Measurements from ENCODE around the gene OMP.

The OMP gene

DNA sequence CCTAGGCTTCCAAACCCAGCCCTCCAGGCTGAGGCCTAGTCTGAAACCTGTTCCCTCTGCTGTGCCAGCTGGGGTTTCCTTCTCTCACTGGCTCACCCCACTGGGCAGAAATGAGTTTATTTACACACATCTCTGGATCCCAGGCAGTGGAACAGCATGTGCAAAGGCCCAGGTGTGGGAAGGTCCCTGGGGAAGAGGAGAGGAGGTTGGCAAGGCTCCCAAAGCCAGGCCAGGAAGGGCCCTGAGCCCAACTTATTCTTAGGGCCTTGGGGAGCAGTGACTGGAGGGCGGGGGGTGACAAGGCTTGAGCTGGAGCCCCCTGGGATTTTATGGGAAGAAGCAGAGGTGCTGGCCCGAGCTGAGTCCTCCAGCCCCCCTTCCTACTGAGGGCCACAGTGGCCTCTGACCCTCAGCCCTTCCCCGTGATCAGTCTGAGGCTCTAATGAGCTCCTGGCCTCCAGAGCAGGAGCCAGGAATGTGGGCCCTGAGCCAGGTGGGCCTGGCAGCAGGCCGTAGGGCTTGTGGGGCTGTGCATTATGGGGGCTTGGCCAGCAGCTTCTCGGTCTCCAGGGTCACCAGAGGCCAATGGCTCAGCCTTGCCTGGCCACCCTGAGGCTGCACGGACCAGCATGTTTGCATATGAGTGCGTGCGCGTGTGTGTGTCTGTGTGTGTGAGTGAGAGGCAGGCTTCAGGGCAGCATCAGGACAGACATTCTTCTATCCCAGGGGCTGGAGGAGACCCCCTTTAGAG, 28.3 kb downstream of the OMP start:
- H3K4me3 ChIP-seq (ENCODE audit: low read depth, low read length), result no peak overlapping the region
- H3K36me3 ChIP-seq (ENCODE audit: control insufficient read depth, insufficient read depth, low read length), result no peaks in the 10 kb centered on the region
- H3K9ac ChIP-seq (ENCODE audit: low read depth, low read length), result no peak overlapping the region
- no peaks in the 10 kb centered on the region for H3K27me3 ChIP-seq (ENCODE audit: control insufficient read depth, insufficient read depth, low read length)
- no peaks in the 10 kb centered on the region for H3K9me3 ChIP-seq (ENCODE audit: control insufficient read depth, insufficient read depth, low read length)
- H3K4me1 ChIP-seq (ENCODE audit: control insufficient read depth, insufficient read depth, low read length), result peaks cover 3% of the 10 kb centered on the region

- no peak overlapping the region for H3K4me3 ChIP-seq (ENCODE audit: low read depth, low read length)
- no peaks in the 10 kb centered on the region for H3K36me3 ChIP-seq (ENCODE audit: control insufficient read depth, insufficient read depth, low read length)
- H3K27me3 ChIP-seq (ENCODE audit: control insufficient read depth, insufficient read depth, low read length), result no peaks in the 10 kb centered on the region
- peaks cover 3% of the 10 kb centered on the region for H3K4me1 ChIP-seq (ENCODE audit: control insufficient read depth, insufficient read depth, low read length)
- H3K9me3 ChIP-seq (ENCODE audit: control insufficient read depth, insufficient read depth, low read length), result no peaks in the 10 kb centered on the region
- no peak overlapping the region for H3K9ac ChIP-seq (ENCODE audit: low read depth, low read length)
These were observed 28.9 kb downstream of the OMP start for GRCh38 chr11:77131560-77131959.

DNA sequence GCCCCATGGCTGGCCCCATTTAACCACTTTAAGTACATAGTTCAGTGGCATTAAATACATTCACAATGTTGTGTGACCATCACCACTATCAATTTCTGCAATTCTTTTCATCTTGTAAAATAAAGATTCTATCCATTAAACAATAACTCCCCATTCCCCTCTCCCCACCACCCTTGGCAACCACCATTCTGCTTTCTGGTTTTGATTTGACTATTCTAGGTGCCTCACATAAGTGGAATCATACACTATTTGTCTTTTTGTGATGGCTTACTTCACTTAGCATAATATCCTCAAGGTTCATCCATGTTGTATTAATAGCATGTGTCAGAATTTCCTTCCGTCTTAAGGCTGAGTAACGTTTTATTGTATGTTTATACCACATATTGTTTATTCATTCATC, 32.4 kb downstream of the OMP start:
- Histone ChIP-seq H3K36me3 (ENCODE audit: control insufficient read depth, insufficient read depth, low read length) (no peaks in the 10 kb centered on the region), H3K4me3 (ENCODE audit: low read depth, low read length) (no peak overlapping the region), H3K4me1 (ENCODE audit: control insufficient read depth, insufficient read depth, low read length) (peaks cover 3% of the 10 kb centered on the region), H3K9me3 (ENCODE audit: control insufficient read depth, insufficient read depth, low read length) (no peaks in the 10 kb centered on the region), H3K27me3 (ENCODE audit: control insufficient read depth, insufficient read depth, low read length) (no peaks in the 10 kb centered on the region), H3K9ac (ENCODE audit: low read depth, low read length) (no peak overlapping the region)

DNA sequence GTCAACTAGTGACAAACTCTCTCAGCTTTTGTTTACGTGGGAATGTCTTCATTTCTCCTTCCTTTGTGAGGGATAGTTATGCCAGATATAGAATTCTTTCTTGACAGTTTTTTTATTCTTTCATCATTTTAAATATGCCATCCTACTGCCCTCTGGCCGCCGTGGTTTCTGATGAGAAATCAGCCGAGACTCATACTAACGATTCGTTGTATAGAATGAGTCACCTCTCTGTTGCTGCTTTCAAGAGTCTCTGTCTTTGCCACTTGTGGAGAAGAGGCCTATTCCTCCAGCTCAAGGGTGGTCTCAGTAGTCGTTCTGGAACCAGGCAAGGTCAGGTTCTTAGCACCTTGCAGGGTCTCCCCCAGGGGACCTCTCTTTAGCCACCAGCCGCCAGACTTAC, 33.4 kb downstream of the OMP start:
- Histone ChIP-seq H3K9ac (ENCODE audit: low read depth, low read length) (no peak overlapping the region), H3K36me3 (ENCODE audit: control insufficient read depth, insufficient read depth, low read length) (no peaks in the 10 kb centered on the region), H3K27me3 (ENCODE audit: control insufficient read depth, insufficient read depth, low read length) (no peaks in the 10 kb centered on the region), H3K4me1 (ENCODE audit: control insufficient read depth, insufficient read depth, low read length) (peaks cover 5% of the 10 kb centered on the region), H3K9me3 (ENCODE audit: control insufficient read depth, insufficient read depth, low read length) (no peaks in the 10 kb centered on the region), H3K4me3 (ENCODE audit: low read depth, low read length) (no peak overlapping the region)

GRCh38 chr11:77136784-77137420, 34.3 kb downstream of the OMP start:
- Histone ChIP-seq H3K27me3 (ENCODE audit: control insufficient read depth, insufficient read depth, low read length) (no peaks in the 10 kb centered on the region), H3K9ac (ENCODE audit: low read depth, low read length) (no peak overlapping the region), H3K9me3 (ENCODE audit: control insufficient read depth, insufficient read depth, low read length) (no peaks in the 10 kb centered on the region), H3K4me1 (ENCODE audit: control insufficient read depth, insufficient read depth, low read length) (peaks cover 5% of the 10 kb centered on the region), H3K36me3 (ENCODE audit: control insufficient read depth, insufficient read depth, low read length) (no peaks in the 10 kb centered on the region), H3K4me3 (ENCODE audit: low read depth, low read length) (no peak overlapping the region)

- no peaks in the 10 kb centered on the region for H3K36me3 ChIP-seq (ENCODE audit: control insufficient read depth, insufficient read depth, low read length)
- no peak overlapping the region for H3K9ac ChIP-seq (ENCODE audit: low read depth, low read length)
- H3K27me3 ChIP-seq (ENCODE audit: control insufficient read depth, insufficient read depth, low read length), result no peaks in the 10 kb centered on the region
- no peaks in the 10 kb centered on the region for H3K9me3 ChIP-seq (ENCODE audit: control insufficient read depth, insufficient read depth, low read length)
- H3K4me3 ChIP-seq (ENCODE audit: low read depth, low read length), result no peak overlapping the region
- peaks cover 5% of the 10 kb centered on the region for H3K4me1 ChIP-seq (ENCODE audit: control insufficient read depth, insufficient read depth, low read length)
These were observed 34.8 kb downstream of the OMP start for GRCh38 chr11:77137421-77137820.

GRCh38 chr11:77138106-77138649, 35.5 kb downstream of the OMP start:
- Histone ChIP-seq H3K9ac (ENCODE audit: low read depth, low read length) (no peak overlapping the region), H3K4me3 (ENCODE audit: low read depth, low read length) (no peak overlapping the region), H3K27me3 (ENCODE audit: control insufficient read depth, insufficient read depth, low read length) (no peaks in the 10 kb centered on the region), H3K9me3 (ENCODE audit: control insufficient read depth, insufficient read depth, low read length) (no peaks in the 10 kb centered on the region), H3K36me3 (ENCODE audit: control insufficient read depth, insufficient read depth, low read length) (no peaks in the 10 kb centered on the region), H3K4me1 (ENCODE audit: control insufficient read depth, insufficient read depth, low read length) (peaks cover 5% of the 10 kb centered on the region)

DNA sequence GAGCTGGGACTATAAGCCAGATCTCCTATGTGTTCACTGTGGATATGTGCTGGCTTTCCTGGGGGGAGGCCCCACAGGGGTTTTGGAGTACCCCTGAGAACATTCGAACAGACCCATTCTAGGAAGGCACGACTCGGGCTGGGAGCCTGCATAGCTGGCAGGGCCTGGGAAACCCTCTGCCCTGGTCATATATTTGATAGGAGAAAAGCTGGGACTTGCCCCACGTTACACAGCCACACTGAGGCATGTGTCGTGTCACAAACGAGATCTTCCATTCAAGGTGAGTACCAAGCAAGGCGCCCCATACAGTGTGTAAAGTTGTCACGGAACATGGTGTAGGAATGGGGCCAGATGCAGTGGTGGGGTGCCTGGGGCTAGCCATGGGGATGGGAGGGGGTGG, 36.6 kb downstream of the OMP start:
- H3K36me3 ChIP-seq (ENCODE audit: control insufficient read depth, insufficient read depth, low read length), result no peaks in the 10 kb centered on the region
- H3K4me1 ChIP-seq (ENCODE audit: control insufficient read depth, insufficient read depth, low read length), result peaks cover 5% of the 10 kb centered on the region
- H3K27me3 ChIP-seq (ENCODE audit: control insufficient read depth, insufficient read depth, low read length), result no peaks in the 10 kb centered on the region
- H3K4me3 ChIP-seq (ENCODE audit: low read depth, low read length), result no peak overlapping the region
- H3K9me3 ChIP-seq (ENCODE audit: control insufficient read depth, insufficient read depth, low read length), result no peaks in the 10 kb centered on the region
- H3K9ac ChIP-seq (ENCODE audit: low read depth, low read length), result no peak overlapping the region

GRCh38 chr11:77140231-77140851, 37.7 kb downstream of the OMP start:
- no peak overlapping the region for H3K9ac ChIP-seq (ENCODE audit: low read depth, low read length)
- peaks cover 5% of the 10 kb centered on the region for H3K4me1 ChIP-seq (ENCODE audit: control insufficient read depth, insufficient read depth, low read length)
- peak overlapping the region; percentile 6 for H3K4me3 ChIP-seq (ENCODE audit: low read depth, low read length)
- no peaks in the 10 kb centered on the region for H3K36me3 ChIP-seq (ENCODE audit: control insufficient read depth, insufficient read depth, low read length)
- H3K9me3 ChIP-seq (ENCODE audit: control insufficient read depth, insufficient read depth, low read length), result no peaks in the 10 kb centered on the region
- no peaks in the 10 kb centered on the region for H3K27me3 ChIP-seq (ENCODE audit: control insufficient read depth, insufficient read depth, low read length)

- H3K4me1 ChIP-seq (ENCODE audit: control insufficient read depth, insufficient read depth, low read length), result peaks cover 5% of the 10 kb centered on the region
- no peaks in the 10 kb centered on the region for H3K27me3 ChIP-seq (ENCODE audit: control insufficient read depth, insufficient read depth, low read length)
- no peak overlapping the region for H3K4me3 ChIP-seq (ENCODE audit: low read depth, low read length)
These were observed 38.4 kb downstream of the OMP start for GRCh38 chr11:77141034-77141433.

DNA sequence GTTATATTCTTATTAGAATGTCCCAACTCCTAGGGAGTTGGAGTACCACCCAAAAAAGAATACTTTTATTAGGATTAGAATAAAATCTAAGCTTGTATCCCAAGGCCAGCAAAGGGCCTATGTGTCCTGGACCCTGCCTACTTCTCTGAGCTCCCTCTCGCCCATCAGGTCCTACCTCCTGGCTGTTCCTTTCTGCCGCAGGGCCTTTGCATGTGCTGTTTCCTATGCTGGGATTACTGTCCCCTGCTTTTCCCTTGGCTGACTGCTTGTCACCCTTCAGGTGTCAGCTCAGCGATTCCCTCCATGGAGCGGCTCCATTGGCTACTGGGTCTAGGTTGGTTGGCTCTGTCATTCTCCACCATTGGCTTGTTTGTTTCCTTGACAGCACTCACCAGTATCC, 38.8 kb downstream of the OMP start:
- H3K36me3 ChIP-seq (ENCODE audit: control insufficient read depth, insufficient read depth, low read length), result no peaks in the 10 kb centered on the region
- H3K27me3 ChIP-seq (ENCODE audit: control insufficient read depth, insufficient read depth, low read length), result no peaks in the 10 kb centered on the region
- no peaks in the 10 kb centered on the region for H3K9me3 ChIP-seq (ENCODE audit: control insufficient read depth, insufficient read depth, low read length)
- H3K9ac ChIP-seq (ENCODE audit: low read depth, low read length), result no peak overlapping the region
- H3K4me3 ChIP-seq (ENCODE audit: low read depth, low read length), result no peak overlapping the region
- peaks cover 5% of the 10 kb centered on the region for H3K4me1 ChIP-seq (ENCODE audit: control insufficient read depth, insufficient read depth, low read length)

More at GRCh38 chr11:77141034-77141433, 38.4 kb downstream of the OMP start:
- Histone ChIP-seq H3K36me3 (ENCODE audit: control insufficient read depth, insufficient read depth, low read length) (no peaks in the 10 kb centered on the region), H3K9me3 (ENCODE audit: control insufficient read depth, insufficient read depth, low read length) (no peaks in the 10 kb centered on the region), H3K9ac (ENCODE audit: low read depth, low read length) (no peak overlapping the region)

Measured in iPS-15b (cell line).